GM12891 (cell line): ENCODE data around the gene RIPK3.

ENCODE experiments used
- DNase-seq: peaks from one replicate; pipeline ENCODE4 v3.0.0; 2011; ENCODE audit warnings: low spot score; ENCODE audit not compliant: insufficient read length
- FAIRE-seq: peaks from 2 replicates; lab custom pipeline; 2011; peaks lifted over from hg19 to GRCh38; lab: Jason Lieb, UNC
- PAX5 ChIP-seq: IDR thresholded peaks from 2 replicates; pipeline ENCODE4 v1.6.1; 2011; ENCODE audit warnings: low read length, moderate library complexity, mild to moderate bottlenecking; ENCODE audit not compliant: insufficient read depth, severe bottlenecking
- POLR2A ChIP-seq: IDR thresholded peaks from 2 replicates; pipeline ENCODE4 v1.6.1; 2011; ENCODE audit warnings: low read depth, low read length, control low read depth
- POLR2AphosphoS5 ChIP-seq: IDR thresholded peaks from 2 replicates; pipeline ENCODE4 v1.6.1; 2011; ENCODE audit warnings: low read depth, low read length, control low read depth
- POU2F2 ChIP-seq: IDR thresholded peaks from 2 replicates; pipeline ENCODE4 v1.6.1; 2011; ENCODE audit warnings: low read depth, mild to moderate bottlenecking, control low read depth, low read length, moderate library complexity
- SPI1 ChIP-seq: IDR thresholded peaks from 2 replicates; pipeline ENCODE4 v1.6.1; 2011; ENCODE audit warnings: low read depth, low read length, control low read depth
- TAF1 ChIP-seq: IDR thresholded peaks from 2 replicates; pipeline ENCODE4 v1.6.1; 2011; ENCODE audit warnings: low read depth, low read length, control low read depth

RIPK3 gene

GRCh38 chr14:24324024-24324423, 15.8 kb downstream of the RIPK3 start:
- TF ChIP-seq POLR2A = no peak
- TF ChIP-seq TAF1 = no peak
- no peak for FAIRE-seq
- no peak for DNase-seq

GRCh38 chr14:24323341-24323740, 16.4 kb downstream of the RIPK3 start:
- no peak for DNase-seq
- no peak for FAIRE-seq
- TF ChIP-seq POLR2AphosphoS5 = no peak
- no peak for TF ChIP-seq SPI1
- no peak for TF ChIP-seq TAF1
- TF ChIP-seq POU2F2 = no peak

- no peak for TF ChIP-seq POLR2AphosphoS5
- no peak for TF ChIP-seq POLR2A
- no peak for TF ChIP-seq POU2F2
- TF ChIP-seq PAX5 = no peak
- TF ChIP-seq SPI1 = no peak
Measured at GRCh38 chr14:24322672-24323071, 17.1 kb downstream of the RIPK3 start.

GRCh38 chr14:24321212-24321975, 18.4 kb downstream of the RIPK3 start:
- DNase-seq = no peak
- no peak for FAIRE-seq
- TF ChIP-seq TAF1 (no peak), POU2F2 (no peak), POLR2AphosphoS5 (no peak), POLR2A (no peak), PAX5 (no peak), SPI1 (no peak)

More at GRCh38 chr14:24322672-24323071, 17.1 kb downstream of the RIPK3 start:
- no peak for DNase-seq
- FAIRE-seq = no peak

DNA sequence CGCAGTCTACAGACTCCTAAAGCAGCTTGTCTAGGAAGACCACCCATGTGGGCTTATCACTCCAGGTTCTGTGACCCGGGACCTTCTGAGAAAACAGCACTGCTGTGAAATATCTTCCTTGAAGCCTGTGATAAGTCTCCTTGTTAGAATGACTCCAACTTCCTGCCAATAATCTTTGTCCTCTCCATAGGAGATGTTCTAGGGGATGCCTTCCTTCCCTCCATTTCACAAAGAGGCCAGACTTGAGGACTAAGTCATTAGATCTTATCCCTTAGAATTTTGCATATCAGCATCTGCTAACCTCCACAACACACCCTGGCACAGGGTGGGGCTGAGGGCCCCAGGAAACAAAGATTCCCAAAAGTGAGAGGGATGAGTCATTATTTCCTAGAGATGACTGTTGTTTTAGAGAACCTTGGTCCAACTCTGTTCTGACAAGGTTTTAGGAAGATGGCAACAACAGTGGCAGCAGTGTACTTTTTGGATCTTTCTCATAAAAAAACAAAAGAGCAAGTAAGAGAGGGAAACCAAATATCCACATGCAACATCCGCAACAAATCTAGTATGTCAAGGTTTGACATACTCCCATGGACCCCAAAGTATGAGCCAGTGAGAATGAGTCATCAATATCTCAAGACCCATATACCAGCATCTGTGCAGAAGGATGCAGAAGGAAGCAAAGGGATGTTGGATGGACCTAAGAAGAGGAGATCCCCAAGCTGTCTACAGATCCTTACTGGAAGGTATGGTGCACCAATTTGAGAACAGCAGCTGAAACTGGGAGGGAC, 22.5 kb downstream of the RIPK3 start:
- no peak for DNase-seq
- no peak for TF ChIP-seq TAF1
- TF ChIP-seq POU2F2 = no peak
- no peak for TF ChIP-seq POLR2AphosphoS5
- no peak for TF ChIP-seq POLR2A
- no peak for TF ChIP-seq PAX5
- TF ChIP-seq SPI1 = no peak

GRCh38 chr14:24316597-24316950, 23.2 kb downstream of the RIPK3 start:
- no peak for DNase-seq
- TF ChIP-seq POLR2A (no peak), PAX5 (no peak), TAF1 (no peak), POU2F2 (no peak)
- no peak for FAIRE-seq

More for the DNA sequence above, 22.5 kb downstream of the RIPK3 start:
- FAIRE-seq = no peak

DNA sequence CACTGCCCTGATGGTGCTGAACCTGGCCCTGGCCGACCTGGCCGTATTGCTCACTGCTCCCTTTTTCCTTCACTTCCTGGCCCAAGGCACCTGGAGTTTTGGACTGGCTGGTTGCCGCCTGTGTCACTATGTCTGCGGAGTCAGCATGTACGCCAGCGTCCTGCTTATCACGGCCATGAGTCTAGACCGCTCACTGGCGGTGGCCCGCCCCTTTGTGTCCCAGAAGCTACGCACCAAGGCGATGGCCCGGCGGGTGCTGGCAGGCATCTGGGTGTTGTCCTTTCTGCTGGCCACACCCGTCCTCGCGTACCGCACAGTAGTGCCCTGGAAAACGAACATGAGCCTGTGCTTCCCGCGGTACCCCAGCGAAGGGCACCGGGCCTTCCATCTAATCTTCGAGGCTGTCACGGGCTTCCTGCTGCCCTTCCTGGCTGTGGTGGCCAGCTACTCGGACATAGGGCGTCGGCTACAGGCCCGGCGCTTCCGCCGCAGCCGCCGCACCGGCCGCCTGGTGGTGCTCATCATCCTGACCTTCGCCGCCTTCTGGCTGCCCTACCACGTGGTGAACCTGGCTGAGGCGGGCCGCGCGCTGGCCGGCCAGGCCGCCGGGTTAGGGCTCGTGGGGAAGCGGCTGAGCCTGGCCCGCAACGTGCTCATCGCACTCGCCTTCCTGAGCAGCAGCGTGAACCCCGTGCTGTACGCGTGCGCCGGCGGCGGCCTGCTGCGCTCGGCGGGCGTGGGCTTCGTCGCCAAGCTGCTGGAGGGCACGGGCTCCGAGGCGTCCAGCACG, 23.8 kb downstream of the RIPK3 start:
- FAIRE-seq (no peak), DNase-seq (no peak)
- TF ChIP-seq TAF1 (no peak), SPI1 (no peak), POLR2AphosphoS5 (no peak), POLR2A (no peak), PAX5 (no peak), POU2F2 (no peak)

- no peak for DNase-seq
- no peak for TF ChIP-seq PAX5
- no peak for TF ChIP-seq POLR2AphosphoS5
- TF ChIP-seq SPI1 = no peak
- TF ChIP-seq POU2F2 = no peak
- no peak for FAIRE-seq
Measured at GRCh38 chr14:24315243-24315806, 24.5 kb downstream of the RIPK3 start.

GRCh38 chr14:24314377-24315193, 25.2 kb downstream of the RIPK3 start:
- DNase-seq (no peak), FAIRE-seq (no peak)
- no peak for TF ChIP-seq POLR2A
- no peak for TF ChIP-seq POLR2AphosphoS5
- no peak for TF ChIP-seq TAF1
- TF ChIP-seq PAX5 = no peak
- no peak for TF ChIP-seq SPI1
- TF ChIP-seq POU2F2 = no peak
